ENCODE measurements around the gene JCAD.

JCAD gene

GRCh38 chr10:30073767-30074060 lies 14.3 kb upstream of the JCAD start:
- 92% methylated on average over 2 of the region's 4 CpGs for WGBS (ENCODE audit: insufficient coverage)
- DNase-seq, result no peak
- ChIA-PET CTCF (interaction anchor here (1.6 kb wide), 1 partner anchor 46 kb away, joined by 3 read pairs; no protein-coding TSS in a partner anchor), POLR2A (no interaction called here)
- H3K4me1 ChIP-seq (ENCODE audit: control extremely low read depth in 1 of 4, control insufficient read depth in 4 of 4, insufficient read depth in 4 of 4, low read length in 3 of 4), result peaks cover 2 to 16% (median 6%) of the 10 kb centered on the region in 4 experiments
- H3K36me3 ChIP-seq (ENCODE audit: control insufficient read depth in 4 of 4, insufficient read depth in 4 of 4, low read length in 3 of 4), result no peaks in the 10 kb centered on the region
- H3K4me3 ChIP-seq (ENCODE audit: control insufficient read depth in 1 of 7, extremely low read depth in 1 of 7, insufficient read depth in 4 of 7, low read depth in 2 of 7, low read length in 6 of 7), result no peak overlapping the region
- H3K27ac ChIP-seq (ENCODE audit: insufficient read depth in 1 of 2, low read depth in 1 of 2, low read length in 2 of 2, poor library complexity in 1 of 2, severe bottlenecking in 2 of 2), result no peak overlapping the region
- H3K27me3 ChIP-seq (replicated peaks in 2 of 5; ENCODE audit: control insufficient read depth in 4 of 5, insufficient read depth in 5 of 5, low read length in 4 of 5), result no peaks in the 10 kb centered on the region
- no peaks in the 10 kb centered on the region for H3K9me3 ChIP-seq (ENCODE audit: control extremely low read depth in 1 of 5, control insufficient read depth in 4 of 5, insufficient read depth in 2 of 5, low read depth in 1 of 5, low read length in 4 of 5)

- no peak overlapping the region for H3K27ac ChIP-seq (ENCODE audit: insufficient read depth in 1 of 2, low read depth in 1 of 2, low read length in 2 of 2, poor library complexity in 1 of 2, severe bottlenecking in 2 of 2)
- H3K4me3 ChIP-seq (ENCODE audit: control insufficient read depth in 1 of 7, extremely low read depth in 1 of 7, insufficient read depth in 4 of 7, low read depth in 2 of 7, low read length in 6 of 7), result no peak overlapping the region
- no peak for DNase-seq
- H3K27me3 ChIP-seq (replicated peaks in 2 of 5; ENCODE audit: control insufficient read depth in 4 of 5, insufficient read depth in 5 of 5, low read length in 4 of 5), result no peaks in the 10 kb centered on the region
- H3K4me1 ChIP-seq (ENCODE audit: control extremely low read depth in 1 of 4, control insufficient read depth in 4 of 4, insufficient read depth in 4 of 4, low read length in 3 of 4), result peaks cover 6 to 17% (median 7%) of the 10 kb centered on the region in 4 experiments
- POLR2A ChIA-PET, result no interaction called here
- WGBS (ENCODE audit: insufficient coverage), result 87% methylated on average over 3 of the region's 6 CpGs
- H3K9me3 ChIP-seq (ENCODE audit: control extremely low read depth in 1 of 5, control insufficient read depth in 4 of 5, insufficient read depth in 2 of 5, low read depth in 1 of 5, low read length in 4 of 5), result no peaks in the 10 kb centered on the region
- CTCF ChIA-PET, result interaction anchor here (1.6 kb wide), 1 partner anchor 45 kb away, joined by 3 read pairs; no protein-coding TSS in a partner anchor
- no peaks in the 10 kb centered on the region for H3K36me3 ChIP-seq (ENCODE audit: control insufficient read depth in 4 of 4, insufficient read depth in 4 of 4, low read length in 3 of 4)
Observed at GRCh38 chr10:30073045-30073766, 13.8 kb upstream of the JCAD start.

- ChIA-PET POLR2A (no interaction called here), CTCF (interaction anchor here (0.7 to 0.8 kb wide), 2 partner anchors 8 to 104 kb away, joined by 3 read pairs; no protein-coding TSS in a partner anchor)
- H3K4me3 ChIP-seq (ENCODE audit: control insufficient read depth in 1 of 7, extremely low read depth in 1 of 7, insufficient read depth in 4 of 7, low read depth in 2 of 7, low read length in 6 of 7), result no peak overlapping the region
- no peak for DNase-seq
- H3K27me3 ChIP-seq (replicated peaks in 2 of 5; ENCODE audit: control insufficient read depth in 4 of 5, insufficient read depth in 5 of 5, low read length in 4 of 5), result no peaks in the 10 kb centered on the region
- no peaks in the 10 kb centered on the region for H3K36me3 ChIP-seq (ENCODE audit: control insufficient read depth in 4 of 4, insufficient read depth in 4 of 4, low read length in 3 of 4)
- no peak overlapping the region for H3K27ac ChIP-seq (ENCODE audit: insufficient read depth in 1 of 2, low read depth in 1 of 2, low read length in 2 of 2, poor library complexity in 1 of 2, severe bottlenecking in 2 of 2)
- no peaks in the 10 kb centered on the region for H3K9me3 ChIP-seq (ENCODE audit: control extremely low read depth in 1 of 5, control insufficient read depth in 4 of 5, insufficient read depth in 2 of 5, low read depth in 1 of 5, low read length in 4 of 5)
- H3K4me1 ChIP-seq (ENCODE audit: control extremely low read depth in 1 of 4, control insufficient read depth in 4 of 4, insufficient read depth in 4 of 4, low read length in 3 of 4), result peaks cover 6 to 17% (median 7%) of the 10 kb centered on the region in 4 experiments
Observed at GRCh38 chr10:30072068-30072467, 12.7 kb upstream of the JCAD start.

- CTCF ChIA-PET, result no interaction called here
- Histone ChIP-seq H3K27ac (ENCODE audit: insufficient read depth in 1 of 2, low read depth in 1 of 2, low read length in 2 of 2, poor library complexity in 1 of 2, severe bottlenecking in 2 of 2) (no peak overlapping the region), H3K4me1 (ENCODE audit: control extremely low read depth in 1 of 4, control insufficient read depth in 4 of 4, insufficient read depth in 4 of 4, low read length in 3 of 4) (peaks cover 6 to 13% (median 7%) of the 10 kb centered on the region in 4 experiments), H3K27me3 (replicated peaks in 2 of 5; ENCODE audit: control insufficient read depth in 4 of 5, insufficient read depth in 5 of 5, low read length in 4 of 5) (no peaks in the 10 kb centered on the region), H3K9me3 (ENCODE audit: control extremely low read depth in 1 of 5, control insufficient read depth in 4 of 5, insufficient read depth in 2 of 5, low read depth in 1 of 5, low read length in 4 of 5) (no peaks in the 10 kb centered on the region), H3K36me3 (ENCODE audit: control insufficient read depth in 4 of 4, insufficient read depth in 4 of 4, low read length in 3 of 4) (no peaks in the 10 kb centered on the region), H3K4me3 (ENCODE audit: control insufficient read depth in 1 of 7, extremely low read depth in 1 of 7, insufficient read depth in 4 of 7, low read depth in 2 of 7, low read length in 6 of 7) (no peak overlapping the region)
- 7% methylated on average over 6 of the region's 11 CpGs for WGBS (ENCODE audit: insufficient coverage)
- peak; percentile 21 to 48 (median 31) for DNase-seq
- POLR2A ChIA-PET, result no interaction called here
Observed at GRCh38 chr10:30070001-30070685, 10.8 kb upstream of the JCAD start.

- POLR2A ChIA-PET, result no interaction called here
- H3K27me3 ChIP-seq (replicated peaks in 2 of 5; ENCODE audit: control insufficient read depth in 4 of 5, insufficient read depth in 5 of 5, low read length in 4 of 5), result peaks cover 0 to 2% (median 0%) of the 10 kb centered on the region in 5 experiments
- no peaks in the 10 kb centered on the region for H3K36me3 ChIP-seq (ENCODE audit: control insufficient read depth in 4 of 4, insufficient read depth in 4 of 4, low read length in 3 of 4)
- CTCF ChIA-PET, result no interaction called here
- no peak overlapping the region for H3K27ac ChIP-seq (ENCODE audit: insufficient read depth in 1 of 2, low read depth in 1 of 2, low read length in 2 of 2, poor library complexity in 1 of 2, severe bottlenecking in 2 of 2)
- H3K4me1 ChIP-seq (ENCODE audit: control extremely low read depth in 1 of 4, control insufficient read depth in 4 of 4, insufficient read depth in 4 of 4, low read length in 3 of 4), result peaks cover 6 to 12% (median 7%) of the 10 kb centered on the region in 4 experiments
- no peak for DNase-seq
- 100% methylated on average over 4 of the region's 4 CpGs for WGBS (ENCODE audit: insufficient coverage)
- H3K9me3 ChIP-seq (ENCODE audit: control extremely low read depth in 1 of 5, control insufficient read depth in 4 of 5, insufficient read depth in 2 of 5, low read depth in 1 of 5, low read length in 4 of 5), result no peaks in the 10 kb centered on the region
- H3K4me3 ChIP-seq (ENCODE audit: control insufficient read depth in 1 of 7, extremely low read depth in 1 of 7, insufficient read depth in 4 of 7, low read depth in 2 of 7, low read length in 6 of 7), result no peak overlapping the region
Observed at GRCh38 chr10:30068492-30069223, 9.3 kb upstream of the JCAD start.

GRCh38 chr10:30063099-30063498 lies 3.7 kb upstream of the JCAD start:
- H3K4me1 ChIP-seq (ENCODE audit: control extremely low read depth in 1 of 4, control insufficient read depth in 4 of 4, insufficient read depth in 4 of 4, low read length in 3 of 4), result peaks cover 3 to 15% (median 14%) of the 10 kb centered on the region in 4 experiments
- peaks cover 0 to 16% (median 2%) of the 10 kb centered on the region in 5 experiments for H3K27me3 ChIP-seq (replicated peaks in 2 of 5; ENCODE audit: control insufficient read depth in 4 of 5, insufficient read depth in 5 of 5, low read length in 4 of 5)
- POLR2A ChIA-PET, result no interaction called here
- no peak for DNase-seq
- H3K9me3 ChIP-seq (ENCODE audit: control extremely low read depth in 1 of 5, control insufficient read depth in 4 of 5, insufficient read depth in 2 of 5, low read depth in 1 of 5, low read length in 4 of 5), result no peaks in the 10 kb centered on the region
- WGBS (ENCODE audit: insufficient coverage), result 100% methylated on average over 1 of the region's 3 CpGs
- H3K4me3 ChIP-seq (ENCODE audit: control insufficient read depth in 1 of 7, extremely low read depth in 1 of 7, insufficient read depth in 4 of 7, low read depth in 2 of 7, low read length in 6 of 7), result no peak overlapping the region
- no peaks in the 10 kb centered on the region for H3K36me3 ChIP-seq (ENCODE audit: control insufficient read depth in 4 of 4, insufficient read depth in 4 of 4, low read length in 3 of 4)
- CTCF ChIA-PET, result interaction anchor here (1.1 kb wide), 1 partner anchor 24 kb away, joined by 3 read pairs; no protein-coding TSS in a partner anchor
- H3K27ac ChIP-seq (ENCODE audit: insufficient read depth in 1 of 2, low read depth in 1 of 2, low read length in 2 of 2, poor library complexity in 1 of 2, severe bottlenecking in 2 of 2), result no peak overlapping the region

GRCh38 chr10:30062582-30062981 lies 3.2 kb upstream of the JCAD start:
- H3K4me3 ChIP-seq (ENCODE audit: control insufficient read depth in 1 of 7, extremely low read depth in 1 of 7, insufficient read depth in 4 of 7, low read depth in 2 of 7, low read length in 6 of 7), result no peak overlapping the region
- no peaks in the 10 kb centered on the region for H3K9me3 ChIP-seq (ENCODE audit: control extremely low read depth in 1 of 5, control insufficient read depth in 4 of 5, insufficient read depth in 2 of 5, low read depth in 1 of 5, low read length in 4 of 5)
- H3K27ac ChIP-seq (ENCODE audit: insufficient read depth in 1 of 2, low read depth in 1 of 2, low read length in 2 of 2, poor library complexity in 1 of 2, severe bottlenecking in 2 of 2), result no peak overlapping the region
- peaks cover 0 to 21% (median 2%) of the 10 kb centered on the region in 5 experiments for H3K27me3 ChIP-seq (replicated peaks in 2 of 5; ENCODE audit: control insufficient read depth in 4 of 5, insufficient read depth in 5 of 5, low read length in 4 of 5)
- DNase-seq, result no peak
- no peaks in the 10 kb centered on the region for H3K36me3 ChIP-seq (ENCODE audit: control insufficient read depth in 4 of 4, insufficient read depth in 4 of 4, low read length in 3 of 4)
- ChIA-PET POLR2A (no interaction called here), CTCF (no interaction called here)
- 96% methylated on average over 7 of the region's 8 CpGs for WGBS (ENCODE audit: insufficient coverage)
- H3K4me1 ChIP-seq (ENCODE audit: control extremely low read depth in 1 of 4, control insufficient read depth in 4 of 4, insufficient read depth in 4 of 4, low read length in 3 of 4), result peaks cover 3 to 18% (median 14%) of the 10 kb centered on the region in 4 experiments

Data from common myeloid progenitor, CD34-positive (primary cell).